Measurements from ENCODE around the gene ZNF609. TPM values are rescaled to one million over a fixed set of nuclear protein-coding genes. Genes with fewer than 3 reads are reported as not detected.

The ZNF609 gene
- total RNA-seq, 1 experiment from 2014 or later: 49.0 TPM

- Mint-ChIP-seq H3K36me3 (ENCODE audit: insufficient read depth, unreplicated experiment) (no peaks in the 10 kb centered on the region), H3K27ac (ENCODE audit: low read depth, unreplicated experiment) (no peak overlapping the region), H3K9me3 (ENCODE audit: unreplicated experiment) (no peaks in the 10 kb centered on the region), H3K27me3 (ENCODE audit: insufficient read depth, unreplicated experiment) (peaks cover 10% of the 10 kb centered on the region), H3K4me1 (ENCODE audit: insufficient read depth, unreplicated experiment) (peaks cover 16% of the 10 kb centered on the region), H3K4me3 (ENCODE audit: unreplicated experiment) (no peak overlapping the region)
- BruUV-seq (replicated peaks): no TSS peak
- TF ChIP-seq CTCF (IDR thresholded peaks at IDR 0.05; ENCODE audit: unreplicated experiment): no peak
- POLR2A ChIA-PET: interaction anchor here (0.6 to 0.7 kb wide), 2 partner anchors 26 to 483 kb away, joined by 3 read pairs; no protein-coding TSS in a partner anchor
- no peak for DNase-seq (ENCODE audit: unreplicated experiment)
- intact Hi-C loops (cut with micrococcal nuclease): loop anchor here (5.0 to 10.0 kb wide), 2 partner anchors 302 to 545 kb away; no protein-coding TSS in a partner anchor
- CTCF ChIA-PET: interaction anchor here (0.6 to 11.0 kb wide), 20 partner anchors 14 to 785 kb away, joined by 3 to 274 read pairs (median 4); partner anchors contain the start of gene UBAP1L
Observed at GRCh38 chr15:64730151-64730550, 269.8 kb downstream of the ZNF609 start.

GRCh38 chr15:64731012-64731804 lies 270.8 kb downstream of the ZNF609 start:
- ChIA-PET CTCF (interaction anchor here (0.6 to 11.0 kb wide), 28 partner anchors 11 to 544 kb away, joined by 3 to 274 read pairs (median 4); partner anchors contain the start of gene UBAP1L), POLR2A (interaction anchor here (0.7 to 1.4 kb wide), 2 partner anchors 79 to 484 kb away, joined by 3 to 5 read pairs; no protein-coding TSS in a partner anchor)
- Mint-ChIP-seq H3K4me1 (ENCODE audit: insufficient read depth, unreplicated experiment) (peaks cover 16% of the 10 kb centered on the region), H3K9me3 (ENCODE audit: unreplicated experiment) (no peaks in the 10 kb centered on the region), H3K36me3 (ENCODE audit: insufficient read depth, unreplicated experiment) (no peaks in the 10 kb centered on the region), H3K27ac (ENCODE audit: low read depth, unreplicated experiment) (no peak overlapping the region), H3K4me3 (ENCODE audit: unreplicated experiment) (no peak overlapping the region), H3K27me3 (ENCODE audit: insufficient read depth, unreplicated experiment) (peaks cover 10% of the 10 kb centered on the region)
- peak; percentile 88 for TF ChIP-seq CTCF (IDR thresholded peaks at IDR 0.05; ENCODE audit: unreplicated experiment)
- DNase-seq (ENCODE audit: unreplicated experiment): peak; percentile 88
- intact Hi-C loops (cut with micrococcal nuclease): loop anchor here (1.0 to 10.0 kb wide), 3 partner anchors 79 to 544 kb away; no protein-coding TSS in a partner anchor
- no TSS peak for BruUV-seq (replicated peaks)

- Mint-ChIP-seq H3K4me3 (ENCODE audit: unreplicated experiment) (no peak overlapping the region), H3K27ac (ENCODE audit: low read depth, unreplicated experiment) (no peak overlapping the region), H3K27me3 (ENCODE audit: insufficient read depth, unreplicated experiment) (peaks cover 10% of the 10 kb centered on the region), H3K4me1 (ENCODE audit: insufficient read depth, unreplicated experiment) (peaks cover 16% of the 10 kb centered on the region), H3K9me3 (ENCODE audit: unreplicated experiment) (no peaks in the 10 kb centered on the region), H3K36me3 (ENCODE audit: insufficient read depth, unreplicated experiment) (no peaks in the 10 kb centered on the region)
- ChIA-PET CTCF (interaction anchor here (0.6 to 11.0 kb wide), 18 partner anchors 9 to 543 kb away, joined by 3 to 274 read pairs (median 4); no protein-coding TSS in a partner anchor), POLR2A (interaction anchor here (0.7 to 1.4 kb wide), 3 partner anchors 78 to 117 kb away, joined by 3 to 5 read pairs (median 3); no protein-coding TSS in a partner anchor)
- intact Hi-C loops (cut with micrococcal nuclease): loop anchor here (1.0 to 10.0 kb wide), 3 partner anchors 79 to 543 kb away; no protein-coding TSS in a partner anchor
- TF ChIP-seq CTCF (IDR thresholded peaks at IDR 0.05; ENCODE audit: unreplicated experiment): no peak
- DNase-seq (ENCODE audit: unreplicated experiment): no peak
- BruUV-seq (replicated peaks): no TSS peak
Observed at GRCh38 chr15:64731805-64732151, 271.4 kb downstream of the ZNF609 start.

All from MCF 10A (cell line).